ENCODE measurements around the gene DPYSL5. TPM values are rescaled to one million over a fixed set of nuclear protein-coding genes. Genes with fewer than 3 reads are reported as not detected.

Gene DPYSL5
- total and polyA plus RNA-seq, 10 of the 15 experiments (the other 5 are each of a cell fraction or from before 2014, with no cell fraction given), result not detected

DNA sequence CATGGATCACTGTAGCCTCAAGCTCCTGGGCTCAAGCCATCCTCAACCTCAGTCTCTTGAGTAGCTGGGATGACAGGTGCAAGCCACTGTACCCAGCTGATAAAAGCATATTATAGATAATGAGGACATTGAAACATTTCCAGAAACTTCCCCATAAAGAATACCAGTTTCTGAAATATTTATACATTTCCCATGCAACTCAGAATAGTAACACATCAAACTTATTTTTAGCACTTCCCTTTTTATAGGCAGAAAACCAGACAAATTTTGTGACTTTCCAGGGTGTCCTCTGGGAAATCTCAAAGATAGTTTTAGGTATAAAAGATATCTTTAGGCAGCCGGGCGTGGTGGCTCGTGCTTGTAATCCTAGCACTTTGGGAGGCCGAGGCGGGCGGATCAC, 25.1 kb upstream of the DPYSL5 start (continued):
- TF ChIP-seq, protein P1, sequence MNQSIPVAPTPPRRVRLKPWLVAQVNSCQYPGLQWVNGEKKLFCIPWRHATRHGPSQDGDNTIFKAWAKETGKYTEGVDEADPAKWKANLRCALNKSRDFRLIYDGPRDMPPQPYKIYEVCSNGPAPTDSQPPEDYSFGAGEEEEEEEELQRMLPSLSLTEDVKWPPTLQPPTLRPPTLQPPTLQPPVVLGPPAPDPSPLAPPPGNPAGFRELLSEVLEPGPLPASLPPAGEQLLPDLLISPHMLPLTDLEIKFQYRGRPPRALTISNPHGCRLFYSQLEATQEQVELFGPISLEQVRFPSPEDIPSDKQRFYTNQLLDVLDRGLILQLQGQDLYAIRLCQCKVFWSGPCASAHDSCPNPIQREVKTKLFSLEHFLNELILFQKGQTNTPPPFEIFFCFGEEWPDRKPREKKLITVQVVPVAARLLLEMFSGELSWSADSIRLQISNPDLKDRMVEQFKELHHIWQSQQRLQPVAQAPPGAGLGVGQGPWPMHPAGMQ (IDR thresholded peaks at IDR 0.05; ENCODE audit: borderline replicate concordance), result no peak
- no peak for TF ChIP-seq NFYB (IDR thresholded peaks at IDR 0.05; ENCODE audit: insufficient read depth, low read depth, low read length)

- no TSS peak for BruUV-seq (replicated peaks)
- no peaks in the 10 kb centered on the region; a peak in 1 of 4 replicates for H3K27me3 ChIP-seq (replicated peaks in 1 of 2; ENCODE audit: control insufficient read depth in 2 of 2, insufficient read depth in 2 of 2, low read length in 1 of 2)
- RAD21 ChIA-PET (ENCODE audit: unreplicated experiment), result no interaction called here
- no peak for FAIRE-seq
- in situ Hi-C loops (cut with MboI) (no loop called here), intact Hi-C loops (cut with micrococcal nuclease; ENCODE audit: unreplicated experiment) (no loop called here)
- 51% methylated on average over 6 of the region's 6 CpGs for WGBS (ENCODE audit: insufficient coverage, insufficient replicate concordance, low lambda C conversion rate, missing lambda C conversion rate)
- SMC1A ChIA-PET (ENCODE audit: uncharacterized antibody, unreplicated experiment), result no interaction called here
- no peaks in the 10 kb centered on the region for H3K4me1 ChIP-seq (ENCODE audit: control insufficient read depth, insufficient read depth, low read length)
- no peak overlapping the region for H3K27ac ChIP-seq (ENCODE audit: control insufficient read depth, insufficient read depth)
- no peak overlapping the region for H3K4me2 ChIP-seq (ENCODE audit: control insufficient read depth, insufficient read depth)
- no peak for DNase-seq (ENCODE audit: low read depth, low spot score)
- H3K79me2 ChIP-seq (ENCODE audit: control insufficient read depth, insufficient read depth, low read length), result no peaks in the 10 kb centered on the region
- TF ChIP-seq SREBF2 (IDR thresholded peaks at IDR 0.05; ENCODE audit: low read length) (no peak), KDM1A (IDR thresholded peaks at IDR 0.05; ENCODE audit: borderline replicate concordance) (no peak), REST (IDR thresholded peaks at IDR 0.05; ENCODE audit: low read depth, low read length) (peak; percentile 77)
- no peak for ATAC-seq
- CTCF ChIA-PET, result no interaction called here
- no peak overlapping the region for H2AFZ ChIP-seq (ENCODE audit: control insufficient read depth, low read depth, low read length)
- H3K9ac ChIP-seq (ENCODE audit: control insufficient read depth, insufficient read depth, low read length), result no peak overlapping the region
- no peaks in the 10 kb centered on the region for H3K36me3 ChIP-seq (ENCODE audit: control insufficient read depth in 2 of 2, insufficient read depth in 2 of 2, low read length in 1 of 2)
- H3K4me3 ChIP-seq, result no peak overlapping the region
- H3K9me3 ChIP-seq (replicated peaks; ENCODE audit: control insufficient read depth, insufficient read depth, low read length), result no peaks in the 10 kb centered on the region
- H4K20me1 ChIP-seq (ENCODE audit: control insufficient read depth, insufficient read depth), result no peaks in the 10 kb centered on the region
- POLR2A ChIA-PET, result no interaction called here
Measured at GRCh38 chr2:26838121-26838906, 9.6 kb upstream of the DPYSL5 start.

All from GM12878 (cell line).